SU-DHL-6 (cell line): Measurements from ENCODE around the gene SNX8.

Experiments used
- H2AFZ ChIP-seq: fragments of 200-600 bp; sonication (generic); 2 replicates; pipeline ENCODE4 v1.6.1; 2014; ENCODE audit warnings: low read depth, mild to moderate bottlenecking, moderate library complexity, mixed read lengths, antibody characterized with exemption, low read length; ENCODE audit not compliant: severe bottlenecking
- H3F3A ChIP-seq: fragments of 200-600 bp; shearing (Covaris generic); 2 replicates; pipeline ENCODE4 v1.6.0; 2016; ENCODE audit warnings: antibody characterized with exemption, mild to moderate bottlenecking; ENCODE audit not compliant: insufficient read depth
- H3K27ac ChIP-seq: fragments of 200-600 bp; sonication (generic); 2 replicates; pipeline ENCODE4 v1.5.1; 2016; ENCODE audit warnings: low read depth, mild to moderate bottlenecking, low read length, moderate library complexity, mixed read lengths
- H3K27me3 ChIP-seq: fragments of 200-600 bp; sonication (generic), shearing (Covaris generic); 2 replicates; pipeline ENCODE4 v1.6.0; 2014; ENCODE audit warnings: mild to moderate bottlenecking, low read length
- H3K36me3 ChIP-seq: fragments of 200-600 bp; sonication (generic); 2 replicates; pipeline ENCODE4 v1.6.1; 2014; ENCODE audit warnings: mild to moderate bottlenecking, low read length, mixed read lengths
- H3K4me2 ChIP-seq: fragments of 300-600, 200-600 bp; shearing (Covaris generic), sonication (generic); 2 replicates; pipeline ENCODE4 v1.6.0; 2014; ENCODE audit warnings: low read length, low read depth, mild to moderate bottlenecking; ENCODE audit not compliant: poor library complexity, severe bottlenecking
- H3K4me3 ChIP-seq: fragments of 200-600 bp; sonication (generic); 2 replicates; pipeline ENCODE4 v1.5.1; 2014; ENCODE audit warnings: antibody characterized with exemption, low read length, mild to moderate bottlenecking, mixed read lengths; ENCODE audit not compliant: insufficient read depth, poor library complexity, severe bottlenecking
- H3K79me2 ChIP-seq: fragments of 200-600 bp; sonication (generic); 2 replicates; pipeline ENCODE4 v1.6.1; 2014; ENCODE audit warnings: mild to moderate bottlenecking, low read length, moderate library complexity; ENCODE audit not compliant: insufficient read depth
- H3K9ac ChIP-seq: fragments of 200-600 bp; sonication (generic); 2 replicates; pipeline ENCODE4 v1.7.0; 2014; ENCODE audit warnings: mild to moderate bottlenecking, low read length
- H3K9me2 ChIP-seq: fragments of 200-600 bp; sonication (generic); replicated peaks from 2 replicates; pipeline ENCODE4 v1.6.1; 2014; ENCODE audit warnings: low read length; ENCODE audit not compliant: insufficient read depth
- H3K9me3 ChIP-seq: fragments of 200-600 bp; sonication (generic); 2 replicates; pipeline ENCODE4 v1.6.1; 2014; ENCODE audit warnings: low read length, mixed read lengths; ENCODE audit not compliant: insufficient read depth
- H4K20me1 ChIP-seq: fragments of 200-600 bp; sonication (generic); 2 replicates; pipeline ENCODE4 v1.6.1; 2014; ENCODE audit warnings: low read depth, mild to moderate bottlenecking, antibody characterized with exemption, low read length, moderate library complexity, mixed read lengths
- CTCF ChIP-seq: fragments of 200-600 bp; sonication (generic); IDR thresholded peaks from one replicate; pipeline ENCODE4 v1.5.1; 2017; ENCODE audit warnings: antibody characterized with exemption, mild to moderate bottlenecking, low read length, moderate library complexity; ENCODE audit not compliant: insufficient read depth, poor library complexity, severe bottlenecking
- EZH2phosphoT487 ChIP-seq: fragments of 200-600 bp; sonication (generic), shearing (Covaris generic); conservative IDR thresholded peaks from 2 replicates; pipeline ENCODE4 v1.6.1; 2018; ENCODE audit warnings: mild to moderate bottlenecking, antibody characterized with exemption, low read length, moderate library complexity, mixed read lengths

Gene SNX8

GRCh38 chr7:2237109-2237602 lies 77.1 kb downstream of the SNX8 start:
- Histone ChIP-seq H3K4me2 (peak overlapping the region; percentile 36), H3K36me3 (peaks cover 6% of the 10 kb centered on the region; the same call in 1 of the 2 replicates), H3K9me3 (no peaks in the 10 kb centered on the region), H3K9me2 (no peaks in the 10 kb centered on the region), H3K27me3 (no peaks in the 10 kb centered on the region), H3K79me2 (peaks cover 34% of the 10 kb centered on the region), H3K9ac (peak overlapping the region; percentile 51), H3K27ac (peak overlapping the region; percentile 91), H3F3A (peaks cover 44% of the 10 kb centered on the region), H3K4me3 (no peak overlapping the region), H4K20me1 (no peaks in the 10 kb centered on the region), H2AFZ (no peak overlapping the region)
- no peak for TF ChIP-seq CTCF
- no peak for TF ChIP-seq EZH2phosphoT487

GRCh38 chr7:2233926-2234325 lies 80.3 kb downstream of the SNX8 start:
- no peak overlapping the region for H3K9ac ChIP-seq
- H3K79me2 ChIP-seq: peaks cover 42% of the 10 kb centered on the region
- H3K36me3 ChIP-seq: peaks cover 6% of the 10 kb centered on the region; the same call in 1 of the 2 replicates
- no peak overlapping the region for H3K4me2 ChIP-seq
- no peak overlapping the region for H3K27ac ChIP-seq
- H2AFZ ChIP-seq: no peak overlapping the region
- H3F3A ChIP-seq: peaks cover 39% of the 10 kb centered on the region
- H4K20me1 ChIP-seq: no peaks in the 10 kb centered on the region
- H3K27me3 ChIP-seq: no peaks in the 10 kb centered on the region
- no peak for TF ChIP-seq CTCF
- no peak for TF ChIP-seq EZH2phosphoT487
- H3K9me3 ChIP-seq: no peaks in the 10 kb centered on the region
- H3K9me2 ChIP-seq: no peaks in the 10 kb centered on the region
- H3K4me3 ChIP-seq: no peak overlapping the region

GRCh38 chr7:2232766-2233520 lies 81.3 kb downstream of the SNX8 start, which contains the start of gene MAD1L1:
MAD1L1 (minus strand) TSS chr7:2232945; CDS start chr7:2230133, 2,812 bp downstream.
- H3K27me3 ChIP-seq: no peaks in the 10 kb centered on the region
- no peaks in the 10 kb centered on the region for H4K20me1 ChIP-seq
- peaks cover 48% of the 10 kb centered on the region for H3K79me2 ChIP-seq
- H3K9me3 ChIP-seq: no peaks in the 10 kb centered on the region
- H3K36me3 ChIP-seq: peaks cover 6% of the 10 kb centered on the region; the same call in 1 of the 2 replicates
- peak within 1 kb of the TSS; percentile 85 for H3K4me2 ChIP-seq
- peak within 1 kb of the TSS; percentile 89 for H3K4me3 ChIP-seq
- no peak for TF ChIP-seq EZH2phosphoT487
- no peak for TF ChIP-seq CTCF
- peaks cover 33% of the 10 kb centered on the region for H3F3A ChIP-seq
- H3K27ac ChIP-seq: peak within 1 kb of the TSS; percentile 39
- H3K9ac ChIP-seq: peak within 1 kb of the TSS; percentile 97
- peak within 1 kb of the TSS; percentile 41 for H2AFZ ChIP-seq
- H3K9me2 ChIP-seq: no peaks in the 10 kb centered on the region
